ENCODE data around the gene BMP8B. TPM values are rescaled to one million over a fixed set of nuclear protein-coding genes. Genes with fewer than 3 reads are reported as not detected.
"Not testable (repeated sequence)": the region's sequence is repeated elsewhere in the genome, so short reads cannot be mapped to it uniquely, and the experiment has no call there.

BMP8B gene
- total and polyA plus RNA-seq, 2 experiments from 2014 or later, result not detected

DNA sequence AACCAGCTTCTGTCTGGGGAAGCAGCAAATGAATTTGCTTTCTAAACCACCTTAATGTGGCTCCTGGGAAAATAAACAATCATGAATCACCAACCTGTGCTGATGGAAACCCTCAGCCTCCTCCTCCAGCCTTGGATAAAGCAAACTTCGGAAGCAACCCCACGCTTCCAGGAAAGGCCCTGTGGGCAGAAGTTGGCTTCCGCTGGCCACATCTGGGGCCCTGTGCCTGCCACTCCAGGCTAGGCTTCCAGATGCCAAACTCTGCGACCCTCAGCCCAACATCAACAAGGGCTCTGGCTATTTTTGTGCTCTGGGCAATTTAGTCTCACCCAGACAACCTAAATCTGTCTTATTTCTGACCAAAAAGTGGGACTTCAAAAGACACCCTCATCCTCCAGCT lies 11.4 kb downstream of the BMP8B start:
- Histone ChIP-seq H4K20me1 (ENCODE audit: insufficient read depth) (no peaks in the 10 kb centered on the region), H3K9ac (no peak overlapping the region), H3K4me3 (no peak overlapping the region), H2AFZ (no peak overlapping the region), H3K4me2 (ENCODE audit: unreplicated experiment) (no peak overlapping the region), H3K4me1 (ENCODE audit: insufficient read depth) (no peaks in the 10 kb centered on the region), H3F3A (ENCODE audit: insufficient read depth) (no peaks in the 10 kb centered on the region), H3K27me3 (replicated peaks; ENCODE audit: insufficient read depth) (peaks cover 17% of the 10 kb centered on the region; the same call in 1 of the 2 replicates), H3K9me2 (ENCODE audit: insufficient read depth) (no peaks in the 10 kb centered on the region), H3K36me3 (ENCODE audit: low read depth) (no peaks in the 10 kb centered on the region), H3K9me3 (ENCODE audit: low read depth) (no peaks in the 10 kb centered on the region), H3K27ac (no peak overlapping the region), H3K79me2 (ENCODE audit: insufficient read depth) (no peaks in the 10 kb centered on the region)
- 74 to 83% methylated on average over 4 of the region's 4 CpGs for WGBS, 2 experiments (ENCODE audit: low coverage in 1 of 2, low lambda C conversion rate in 2 of 2, missing lambda C conversion rate in 2 of 2)
- in situ Hi-C loops (cut with MboI), result no loop called here
- no peak for DNase-seq
- TF ChIP-seq EZH2phosphoT487 (IDR thresholded peaks at IDR 0.05; ENCODE audit: insufficient read depth, low read depth), result no peak
- TF ChIP-seq EZH2 (IDR thresholded peaks at IDR 0.05; ENCODE audit: insufficient read depth, poor library complexity, severe bottlenecking), result no peak

DNA sequence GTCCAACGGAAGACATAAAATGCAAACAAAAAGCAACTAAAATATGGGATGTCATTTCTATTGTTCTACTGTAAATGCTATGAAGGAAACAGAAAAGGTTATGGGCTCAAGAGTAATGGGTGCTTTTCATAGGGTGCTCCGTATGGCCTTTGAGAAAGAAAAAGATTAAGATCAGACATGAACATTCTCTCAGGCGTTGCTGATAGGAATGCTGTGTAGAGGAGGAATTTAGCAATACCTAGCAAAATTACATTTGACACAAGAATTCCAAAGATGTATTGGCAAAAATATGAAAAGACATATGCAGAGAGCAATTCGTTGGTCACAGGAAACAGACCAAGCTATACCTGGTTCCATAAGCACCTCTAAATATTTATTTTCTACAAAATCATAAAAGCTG lies 11.8 kb downstream of the BMP8B start:
- no peaks in the 10 kb centered on the region for H3K4me1 ChIP-seq (ENCODE audit: insufficient read depth)
- no peaks in the 10 kb centered on the region for H3K9me3 ChIP-seq (ENCODE audit: low read depth)
- no peaks in the 10 kb centered on the region for H4K20me1 ChIP-seq (ENCODE audit: insufficient read depth)
- H3K36me3 ChIP-seq (ENCODE audit: low read depth), result no peaks in the 10 kb centered on the region
- no peak for DNase-seq
- 61% methylated on average over 4 of the region's 4 CpGs for WGBS, 2 experiments (ENCODE audit: low coverage in 1 of 2, low lambda C conversion rate in 2 of 2, missing lambda C conversion rate in 2 of 2)
- no peaks in the 10 kb centered on the region for H3F3A ChIP-seq (ENCODE audit: insufficient read depth)
- TF ChIP-seq EZH2 (IDR thresholded peaks at IDR 0.05; ENCODE audit: insufficient read depth, poor library complexity, severe bottlenecking) (no peak), EZH2phosphoT487 (IDR thresholded peaks at IDR 0.05; ENCODE audit: insufficient read depth, low read depth) (no peak)
- no peak overlapping the region for H3K9ac ChIP-seq
- H3K27me3 ChIP-seq (replicated peaks; ENCODE audit: insufficient read depth), result peaks cover 17% of the 10 kb centered on the region; the same call in 1 of the 2 replicates
- no peaks in the 10 kb centered on the region for H3K79me2 ChIP-seq (ENCODE audit: insufficient read depth)
- H3K4me2 ChIP-seq (ENCODE audit: unreplicated experiment), result no peak overlapping the region
- H3K27ac ChIP-seq, result no peak overlapping the region
- in situ Hi-C loops (cut with MboI), result no loop called here
- no peaks in the 10 kb centered on the region for H3K9me2 ChIP-seq (ENCODE audit: insufficient read depth)
- no peak overlapping the region for H2AFZ ChIP-seq
- no peak overlapping the region for H3K4me3 ChIP-seq

DNA sequence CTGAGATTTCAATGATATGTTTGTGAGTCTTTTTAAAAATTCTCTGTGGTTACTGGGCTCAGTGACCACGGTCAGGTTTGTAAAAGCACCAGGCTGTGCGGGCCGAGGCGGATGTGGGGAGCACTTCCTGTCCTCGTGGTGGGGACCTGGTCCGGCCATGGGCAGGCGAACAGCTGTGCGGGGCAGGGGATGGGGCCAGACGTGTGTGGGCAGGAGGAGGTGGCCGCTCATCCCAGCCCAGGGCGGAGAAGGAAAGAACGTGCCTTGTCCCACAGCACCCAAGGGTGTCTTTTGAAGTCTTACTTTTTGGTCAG lies 12.3 kb downstream of the BMP8B start:
- Histone ChIP-seq H3K27ac (no peak overlapping the region), H3K27me3 (replicated peaks; ENCODE audit: insufficient read depth) (peaks cover 11% of the 10 kb centered on the region; the same call in 1 of the 2 replicates), H3K9me2 (ENCODE audit: insufficient read depth) (no peaks in the 10 kb centered on the region), H3K9me3 (ENCODE audit: low read depth) (no peaks in the 10 kb centered on the region), H3F3A (ENCODE audit: insufficient read depth) (no peaks in the 10 kb centered on the region), H3K4me1 (ENCODE audit: insufficient read depth) (no peaks in the 10 kb centered on the region), H4K20me1 (ENCODE audit: insufficient read depth) (no peaks in the 10 kb centered on the region), H2AFZ (no peak overlapping the region), H3K79me2 (ENCODE audit: insufficient read depth) (no peaks in the 10 kb centered on the region), H3K36me3 (ENCODE audit: low read depth) (no peaks in the 10 kb centered on the region), H3K4me3 (no peak overlapping the region), H3K4me2 (ENCODE audit: unreplicated experiment) (no peak overlapping the region), H3K9ac (no peak overlapping the region)
- WGBS, 2 experiments (ENCODE audit: low coverage in 1 of 2, low lambda C conversion rate in 2 of 2, missing lambda C conversion rate in 2 of 2), result 66 to 71% methylated on average over 12 of the region's 12 CpGs
- no peak for DNase-seq
- TF ChIP-seq EZH2 (IDR thresholded peaks at IDR 0.05; ENCODE audit: insufficient read depth, poor library complexity, severe bottlenecking) (no peak), EZH2phosphoT487 (IDR thresholded peaks at IDR 0.05; ENCODE audit: insufficient read depth, low read depth) (no peak)
- in situ Hi-C loops (cut with MboI), result no loop called here

DNA sequence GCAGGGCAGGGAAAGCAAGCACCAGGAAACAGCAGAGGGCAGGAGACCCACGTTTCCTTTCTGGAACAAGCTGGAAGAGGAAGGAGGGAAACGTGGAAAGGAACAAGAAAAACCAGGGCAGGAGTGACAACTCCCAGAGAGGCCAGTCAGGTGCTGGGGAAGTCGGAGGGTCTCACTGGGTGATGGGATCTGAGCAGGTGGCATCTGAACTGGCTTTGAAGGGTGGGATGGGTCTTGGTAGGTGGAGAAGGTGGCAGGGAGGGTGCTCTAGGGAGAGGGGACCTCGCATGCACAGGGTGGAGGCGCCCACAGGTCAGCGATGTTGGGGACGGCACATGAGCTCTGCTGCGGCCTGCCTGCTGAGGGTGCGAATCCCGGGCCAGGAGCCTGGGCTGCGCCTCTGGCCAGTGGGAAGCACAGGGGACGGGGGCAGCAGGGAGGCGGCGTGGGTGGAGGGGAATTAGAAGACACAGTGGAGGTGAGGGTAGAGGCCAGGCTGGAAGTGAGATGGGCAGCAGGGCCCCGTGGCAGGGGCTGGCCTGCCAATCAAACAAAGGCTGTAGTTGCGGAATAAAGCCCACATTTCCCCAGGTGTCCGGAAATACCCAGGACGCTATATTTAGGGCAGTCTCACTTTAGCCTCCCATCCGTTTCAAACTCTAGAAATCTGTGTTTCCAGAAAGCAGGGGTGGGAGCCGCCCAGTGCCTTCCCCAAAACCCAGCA lies 12.8 kb downstream of the BMP8B start:
- H3K4me1 ChIP-seq (ENCODE audit: insufficient read depth); H4K20me1 ChIP-seq (ENCODE audit: insufficient read depth); H3F3A ChIP-seq (ENCODE audit: insufficient read depth); H3K4me2 ChIP-seq (ENCODE audit: unreplicated experiment); in situ Hi-C loops (cut with MboI); H3K36me3 ChIP-seq (ENCODE audit: low read depth); DNase-seq; H3K27ac ChIP-seq; H3K9me2 ChIP-seq (ENCODE audit: insufficient read depth); H3K9ac ChIP-seq; H3K79me2 ChIP-seq (ENCODE audit: insufficient read depth); H3K27me3 ChIP-seq (replicated peaks; ENCODE audit: insufficient read depth); H2AFZ ChIP-seq; H3K4me3 ChIP-seq; H3K9me3 ChIP-seq (ENCODE audit: low read depth): not testable (repeated sequence)
- WGBS, 2 experiments (ENCODE audit: low coverage in 1 of 2, low lambda C conversion rate in 2 of 2, missing lambda C conversion rate in 2 of 2), result 67 to 72% methylated on average over 6 to 12 of the region's 20 CpGs

DNA sequence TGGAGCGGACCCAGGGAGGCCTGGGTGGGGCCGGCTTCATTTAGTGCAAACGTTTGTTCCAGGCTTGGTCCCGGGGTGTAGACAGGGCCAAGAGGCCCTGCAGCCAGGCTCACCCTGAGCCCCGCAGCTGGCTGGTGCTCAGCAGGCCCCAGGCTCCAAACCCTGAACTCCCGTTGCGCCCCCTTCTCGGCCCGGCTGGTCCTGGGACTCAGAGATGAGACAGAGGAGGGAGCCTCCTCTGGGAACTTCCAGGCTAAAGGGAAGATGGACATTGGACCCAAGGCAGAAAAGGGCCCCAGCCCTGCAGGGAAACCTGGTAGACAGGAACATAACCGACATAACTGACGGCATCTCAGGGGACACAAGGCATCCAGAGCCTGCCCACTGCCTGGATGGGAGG lies 13.5 kb downstream of the BMP8B start:
- H3K4me1 ChIP-seq (ENCODE audit: insufficient read depth); H4K20me1 ChIP-seq (ENCODE audit: insufficient read depth); H3K36me3 ChIP-seq (ENCODE audit: low read depth); H3K9me3 ChIP-seq (ENCODE audit: low read depth); H3K79me2 ChIP-seq (ENCODE audit: insufficient read depth); H3K4me3 ChIP-seq; H3K27me3 ChIP-seq (replicated peaks; ENCODE audit: insufficient read depth); H3K9me2 ChIP-seq (ENCODE audit: insufficient read depth); H3F3A ChIP-seq (ENCODE audit: insufficient read depth); H3K4me2 ChIP-seq (ENCODE audit: unreplicated experiment); in situ Hi-C loops (cut with MboI); DNase-seq; H3K9ac ChIP-seq; H2AFZ ChIP-seq; H3K27ac ChIP-seq: not testable (repeated sequence)
- WGBS, 2 experiments (ENCODE audit: low coverage in 1 of 2, low lambda C conversion rate in 2 of 2, missing lambda C conversion rate in 2 of 2), result 72 to 80% methylated on average over 11 of the region's 11 CpGs

DNA sequence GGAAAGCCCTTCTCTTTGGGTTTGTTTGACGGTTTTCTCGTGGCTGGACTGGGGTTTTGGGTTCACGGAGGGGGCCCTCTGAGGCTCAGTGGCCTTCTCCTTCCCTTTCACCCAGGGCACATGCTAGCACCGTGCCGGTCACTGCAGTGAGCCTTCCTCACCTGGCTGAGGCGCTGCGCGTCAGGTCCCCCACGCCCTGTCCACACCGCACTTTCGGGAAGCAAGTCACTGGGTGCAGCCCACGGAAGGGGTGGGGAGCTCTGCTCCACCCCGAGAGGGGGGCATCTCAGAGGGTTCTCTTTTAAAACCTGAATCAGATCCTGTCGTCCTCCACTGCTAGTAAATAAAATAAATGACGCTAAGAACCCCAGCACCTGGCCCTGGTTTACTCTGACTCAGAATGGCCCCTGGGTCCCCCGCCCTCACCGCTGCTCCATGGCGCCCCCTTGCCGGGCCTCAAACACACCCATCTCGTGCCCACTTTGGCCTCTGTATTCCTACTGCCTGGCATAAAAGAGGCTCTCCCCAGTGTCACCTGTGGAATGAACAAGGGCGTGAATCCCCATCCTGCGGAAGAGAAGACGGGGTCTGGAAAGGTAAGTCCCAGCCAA lies 15.2 kb downstream of the BMP8B start:
- H3K4me3 ChIP-seq; in situ Hi-C loops (cut with MboI); DNase-seq; H2AFZ ChIP-seq; H3K4me2 ChIP-seq (ENCODE audit: unreplicated experiment); H3K79me2 ChIP-seq (ENCODE audit: insufficient read depth); H3K9me3 ChIP-seq (ENCODE audit: low read depth); H3K4me1 ChIP-seq (ENCODE audit: insufficient read depth); H3F3A ChIP-seq (ENCODE audit: insufficient read depth); H3K9me2 ChIP-seq (ENCODE audit: insufficient read depth); H4K20me1 ChIP-seq (ENCODE audit: insufficient read depth); H3K36me3 ChIP-seq (ENCODE audit: low read depth); H3K27me3 ChIP-seq (replicated peaks; ENCODE audit: insufficient read depth); H3K27ac ChIP-seq; H3K9ac ChIP-seq: not testable (repeated sequence)
- no CpG with 5 or more reads among the region's 23 CpGs for WGBS, 2 experiments (ENCODE audit: low coverage in 1 of 2, low lambda C conversion rate in 2 of 2, missing lambda C conversion rate in 2 of 2)

DNA sequence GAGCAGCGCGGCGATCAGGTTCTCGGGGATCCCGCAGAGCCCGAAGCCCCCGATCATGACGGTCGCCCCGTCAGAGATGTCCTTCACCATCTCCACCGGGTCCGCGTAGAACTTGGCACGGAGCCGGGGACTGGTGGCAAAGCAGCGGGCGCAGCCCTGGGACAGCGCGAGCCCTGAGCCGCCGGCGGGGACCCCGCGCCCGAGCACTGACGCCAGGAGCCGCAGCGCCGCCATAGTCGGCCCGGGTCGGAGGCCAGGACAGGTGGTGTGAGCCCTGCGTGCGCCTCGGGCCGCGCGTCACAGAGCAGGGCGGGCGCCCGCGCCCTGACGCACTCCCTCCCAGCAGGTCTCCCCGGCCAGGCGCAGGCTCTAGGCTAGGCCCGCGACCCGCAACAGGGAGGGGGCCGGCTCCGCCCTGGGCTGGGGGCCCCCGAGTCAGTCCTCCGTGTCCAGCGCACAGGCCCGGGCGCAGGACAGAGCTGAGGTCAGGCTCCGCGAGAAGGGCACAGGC lies 17.6 kb downstream of the BMP8B start, which contains the start of gene OXCT2:
OXCT2 (minus strand) TSS at position 327 of the 511 bp plus-strand sequence; CDS start at position 234, 93 bp downstream.
- H4K20me1 ChIP-seq (ENCODE audit: insufficient read depth); H3K9me2 ChIP-seq (ENCODE audit: insufficient read depth); H3K4me1 ChIP-seq (ENCODE audit: insufficient read depth); H3K79me2 ChIP-seq (ENCODE audit: insufficient read depth); H3K4me3 ChIP-seq; H3K27ac ChIP-seq; H3K9ac ChIP-seq; H3K9me3 ChIP-seq (ENCODE audit: low read depth); DNase-seq; H3F3A ChIP-seq (ENCODE audit: insufficient read depth); H3K4me2 ChIP-seq (ENCODE audit: unreplicated experiment); H3K36me3 ChIP-seq (ENCODE audit: low read depth); in situ Hi-C loops (cut with MboI); H3K27me3 ChIP-seq (replicated peaks; ENCODE audit: insufficient read depth): not testable (repeated sequence)
- H2AFZ ChIP-seq, result peak within 1 kb of the TSS; percentile 68; the same call in 1 of the 2 replicates
- 4% methylated on average over 23 of the region's 57 CpGs; no CpG with 5 or more reads in 1 of the 2 experiments for WGBS, 2 experiments (ENCODE audit: low coverage in 1 of 2, low lambda C conversion rate in 2 of 2, missing lambda C conversion rate in 2 of 2)

Data from GM23248 (cell line).